AML-193 (cell line): Measurements from ENCODE around the gene TCTN3.
"Not testable (repeated sequence)": the region's sequence is repeated elsewhere in the genome, so short reads cannot be mapped to it uniquely, and the experiment has no call there.

Experiments
- DNase-seq, 2 experiments: peaks; one replicate each; lab custom pipeline; 2025; lab: John Stamatoyannopoulos, UW

TCTN3 gene

GRCh38 chr10:95628786-95629185 is 64.9 kb downstream of the TCTN3 start:
- DNase-seq: no peak

GRCh38 chr10:95626500-95626899 is 67.2 kb downstream of the TCTN3 start:
- no peak for DNase-seq

GRCh38 chr10:95620415-95620814 is 73.3 kb downstream of the TCTN3 start:
- not testable (repeated sequence) for DNase-seq

- DNase-seq: no peak
Measured at GRCh38 chr10:95618101-95618500, 75.6 kb downstream of the TCTN3 start.

- DNase-seq: no peak
Measured at GRCh38 chr10:95616446-95616845, 77.3 kb downstream of the TCTN3 start.
